NCI-H526 treated with DMSO at 0.1 percent for 48 hours (cell line): Measurements from ENCODE around the gene TLCD3A.
"Not testable (repeated sequence)": the region's sequence is repeated elsewhere in the genome, so short reads cannot be mapped to it uniquely, and the experiment has no call there.

Experiments
- DNase-seq: peaks from one replicate; lab custom pipeline; 2025; lab: John Stamatoyannopoulos, UW

Gene TLCD3A

GRCh38 chr17:789160-789840 is 56.9 kb downstream of the TLCD3A start:
- no peak for DNase-seq

GRCh38 chr17:789931-790873 is 57.8 kb downstream of the TLCD3A start:
- DNase-seq: not testable (repeated sequence)

- not testable (repeated sequence) for DNase-seq
Observed at GRCh38 chr17:790874-791247, 58.5 kb downstream of the TLCD3A start.

GRCh38 chr17:791829-792228 is 59.4 kb downstream of the TLCD3A start:
- DNase-seq: no peak

- DNase-seq: no peak
Observed at GRCh38 chr17:792277-792676, 59.9 kb downstream of the TLCD3A start.
